Epithelial cell of proximal tubule (primary cell): ENCODE data around the gene ASCC3. TPM values are rescaled to one million over a fixed set of nuclear protein-coding genes. Genes with fewer than 3 reads are reported as not detected.
A peak's percentile ranks its signal among the peaks of the same experiment; 100 is the strongest.

Experiments
- DNase-seq: peaks from one replicate; pipeline ENCODE4 v3.0.0-alpha.2; 2011; ENCODE audit warnings: low read depth
- H3K4me3 ChIP-seq: 2 replicates; pipeline ENCODE4 v1.5.1; 2011; ENCODE audit warnings: low read depth, mild to moderate bottlenecking, low read length
- CTCF ChIP-seq: conservative IDR thresholded peaks from 2 replicates; pipeline ENCODE4 v1.5.1; 2012; ENCODE audit warnings: low read depth, mild to moderate bottlenecking, low read length
- total RNA-seq: library from RNA; depleted of rRNA; stranded (reverse); fragments of >200 nt; gene quantifications from 2 replicates; pipeline ENCODE4 v1.2.3, GENCODE V29; 2015

The ASCC3 gene
- total RNA-seq, 1 donor from 2014 or later = 28.6 TPM

GRCh38 chr6:100691972-100692371, 189.2 kb downstream of the ASCC3 start:
- DNase-seq = no peak
- H3K4me3 ChIP-seq = no peak overlapping the region
- TF ChIP-seq CTCF = no peak

DNA sequence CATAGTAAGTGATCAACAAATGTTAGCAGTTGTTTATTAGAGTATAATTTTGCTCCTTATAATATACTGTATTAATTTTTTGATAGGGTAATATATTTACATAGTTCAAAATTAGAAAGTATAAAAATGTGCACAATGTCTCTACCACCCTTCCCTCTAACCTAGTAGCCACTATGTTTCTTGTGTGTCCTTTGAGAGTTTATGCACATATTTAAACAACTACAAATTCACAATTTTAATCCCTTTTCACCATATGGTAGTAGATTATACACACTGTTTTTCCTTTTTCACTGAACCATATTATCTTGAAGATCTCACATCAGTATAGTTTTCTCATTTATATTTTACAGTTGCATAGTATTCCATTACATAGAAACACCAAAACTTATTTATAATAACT, 194.9 kb downstream of the ASCC3 start:
- DNase-seq = no peak
- no peak overlapping the region for H3K4me3 ChIP-seq
- TF ChIP-seq CTCF = no peak

DNA sequence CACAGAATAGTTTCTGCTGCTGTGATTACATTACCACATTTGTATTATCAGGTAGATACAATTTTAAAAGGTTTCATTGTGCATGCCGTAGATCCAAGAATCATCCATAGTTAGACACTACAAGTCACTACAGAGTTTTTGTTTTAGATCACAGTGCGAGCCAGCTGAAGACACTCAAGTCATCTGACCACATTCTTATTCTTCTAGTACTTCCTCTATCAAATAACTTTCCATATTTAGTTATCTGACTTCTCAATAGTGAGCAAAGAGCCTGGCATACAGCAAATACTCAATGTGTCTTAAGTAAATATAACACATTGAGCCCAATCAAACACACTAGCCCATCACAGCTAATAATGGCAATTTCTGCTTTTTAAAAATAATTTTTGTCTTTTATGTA, 195.4 kb downstream of the ASCC3 start:
- no peak overlapping the region for H3K4me3 ChIP-seq
- TF ChIP-seq CTCF = no peak
- no peak for DNase-seq

DNA sequence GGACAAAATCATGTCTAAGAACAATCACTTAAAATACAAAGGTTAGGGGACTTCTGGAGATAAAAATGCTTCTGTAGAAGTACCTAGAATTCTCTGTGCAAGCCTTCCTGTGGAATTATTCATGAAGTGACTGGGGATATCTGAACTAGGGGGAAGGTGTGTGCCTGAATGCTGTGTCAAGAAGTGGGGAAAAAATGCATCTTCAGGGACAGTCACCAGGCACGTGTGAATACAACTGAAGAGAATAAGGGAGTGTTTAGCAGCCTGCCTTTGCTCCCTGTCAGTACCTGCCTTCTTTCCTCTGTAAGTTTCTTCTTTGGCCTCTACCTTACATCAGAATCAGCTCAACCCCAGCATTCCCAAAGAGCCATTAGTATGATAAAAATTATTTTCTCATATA, 201.0 kb downstream of the ASCC3 start:
- H3K4me3 ChIP-seq = no peak overlapping the region
- no peak for DNase-seq
- TF ChIP-seq CTCF = no peak

- TF ChIP-seq CTCF = peak; percentile 14
- no peak for DNase-seq
- H3K4me3 ChIP-seq = no peak overlapping the region
Observed at GRCh38 chr6:100678027-100678426, 203.1 kb downstream of the ASCC3 start.

DNA sequence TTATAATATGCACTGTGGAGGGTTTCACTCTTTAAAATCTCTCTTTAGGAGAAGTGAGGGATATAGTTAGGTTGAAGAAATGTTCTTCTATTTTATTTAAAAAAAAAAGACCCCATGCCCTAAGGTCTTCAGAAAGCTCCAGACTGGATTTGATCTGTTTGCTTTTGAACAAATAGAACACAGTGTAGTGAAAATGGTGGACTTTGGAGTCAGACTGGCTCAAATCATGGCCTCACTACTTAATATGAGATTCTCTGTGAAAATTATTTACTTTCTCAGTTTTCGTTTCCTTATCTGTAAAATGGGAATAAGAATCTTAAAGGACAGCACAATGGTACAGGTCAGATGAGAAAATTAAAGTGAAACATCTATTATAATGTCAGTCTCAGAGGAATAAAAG, 203.9 kb downstream of the ASCC3 start:
- no peak for TF ChIP-seq CTCF
- no peak overlapping the region for H3K4me3 ChIP-seq
- DNase-seq = no peak

GRCh38 chr6:100673641-100674040, 207.5 kb downstream of the ASCC3 start:
- TF ChIP-seq CTCF = no peak
- DNase-seq = no peak

More at GRCh38 chr6:100673641-100674040, 207.5 kb downstream of the ASCC3 start:
- H3K4me3 ChIP-seq = no peak overlapping the region
